ENCODE data around the gene COPG1. TPM values are rescaled to one million over a fixed set of nuclear protein-coding genes. Genes with fewer than 3 reads are reported as not detected.
A peak's percentile ranks its signal among the peaks of the same experiment; 100 is the strongest.
"Not testable (repeated sequence)": the region's sequence is repeated elsewhere in the genome, so short reads cannot be mapped to it uniquely, and the experiment has no call there.

Gene COPG1
- total RNA-seq, 4 donors from 2014 or later = 77.1 to 95.3 (median 88.6) TPM

GRCh38 chr3:129245641-129246306 is 3.6 kb upstream of the COPG1 start:
- not testable (repeated sequence) for H3K4me3 ChIP-seq, H3K27me3 ChIP-seq, H3K9me3 ChIP-seq, H3K36me3 ChIP-seq
- TF ChIP-seq CTCF (IDR thresholded peaks at IDR 0.05) = peak; percentile 89 to 98
- DNase-seq (ENCODE audit: low spot score in 2 of 2) = peak; percentile 91
- peak overlapping the region; percentile 60 for H3K27ac ChIP-seq
- 17% methylated on average over 11 of the region's 11 CpGs for WGBS
- peaks cover 39% of the 10 kb centered on the region for H3K4me1 ChIP-seq

DNA sequence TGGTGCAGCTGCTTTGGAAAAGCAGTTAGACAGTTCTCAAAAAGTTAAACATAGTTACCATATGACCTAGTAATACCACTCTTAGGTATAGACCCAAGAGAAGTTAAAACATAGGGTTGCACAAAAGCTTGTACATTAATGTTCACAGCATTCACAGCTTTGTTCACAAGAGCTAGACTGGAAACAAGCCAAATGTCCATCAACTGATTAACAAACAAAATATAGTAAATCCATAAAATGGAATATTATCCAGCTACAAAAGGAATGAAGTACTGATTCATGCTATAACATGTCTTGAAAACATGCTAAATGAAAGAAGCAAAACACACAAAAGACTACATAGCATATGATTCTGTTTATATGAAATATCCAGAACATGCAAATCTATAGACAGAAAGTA is 2.8 kb upstream of the COPG1 start:
- Histone ChIP-seq H3K4me3 (no peak overlapping the region), H3K4me1 (peaks cover 38% of the 10 kb centered on the region), H3K27ac (no peak overlapping the region), H3K36me3 (no peaks in the 10 kb centered on the region), H3K27me3 (no peaks in the 10 kb centered on the region), H3K9me3 (no peaks in the 10 kb centered on the region)
- no peak for DNase-seq (ENCODE audit: low spot score in 2 of 2)
- TF ChIP-seq EP300 (IDR thresholded peaks at IDR 0.05) = no peak
- no peak for TF ChIP-seq CTCF (IDR thresholded peaks at IDR 0.05)
- no peak for TF ChIP-seq POLR2AphosphoS5 (IDR thresholded peaks at IDR 0.05)
- no peak for TF ChIP-seq POLR2A (IDR thresholded peaks at IDR 0.05)

DNA sequence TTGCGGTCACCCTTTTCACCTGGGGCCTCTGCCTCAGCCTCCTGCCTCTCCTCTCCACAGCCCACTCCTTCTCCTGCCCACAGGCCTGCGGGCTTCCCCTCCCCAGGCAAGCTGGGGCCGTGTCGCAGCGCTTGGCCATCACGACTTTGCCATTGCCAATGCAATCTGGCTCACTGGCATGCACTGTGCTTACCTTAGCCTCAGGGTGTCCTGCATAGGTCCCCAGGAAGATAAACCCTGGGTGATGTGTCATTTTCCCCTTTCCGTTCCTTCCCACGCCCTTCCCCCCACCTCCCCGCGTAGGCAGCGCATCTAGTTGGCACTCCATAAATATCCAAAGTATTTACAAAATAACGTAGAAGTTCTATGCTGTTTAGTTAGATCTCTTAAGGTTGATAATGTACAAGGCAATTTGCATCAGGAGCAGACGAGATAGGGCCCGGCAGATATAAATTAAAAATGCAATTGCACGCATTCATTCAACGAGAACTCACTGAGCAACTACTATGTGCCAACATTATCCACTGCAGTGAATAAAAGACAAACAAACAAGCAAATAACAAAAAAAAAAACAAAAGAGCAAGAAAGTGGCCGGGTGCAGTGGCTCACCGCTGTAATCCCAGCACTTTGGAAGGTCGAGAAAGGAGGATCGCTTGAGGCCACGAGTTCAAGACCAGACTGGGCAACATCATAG is 973 bp upstream of the COPG1 start:
- Histone ChIP-seq H3K36me3 (peaks cover 15% of the 10 kb centered on the region), H3K4me1 (peaks cover 46% of the 10 kb centered on the region), H3K4me3 (peak overlapping the region; percentile 83), H3K27me3 (no peaks in the 10 kb centered on the region), H3K9me3 (no peaks in the 10 kb centered on the region), H3K27ac (peak overlapping the region; percentile 88)
- DNase-seq (ENCODE audit: low spot score in 2 of 2) = no peak
- TF ChIP-seq POLR2A (IDR thresholded peaks at IDR 0.05) (no peak), POLR2AphosphoS5 (IDR thresholded peaks at IDR 0.05) (no peak), CTCF (IDR thresholded peaks at IDR 0.05) (no peak), EP300 (IDR thresholded peaks at IDR 0.05) (no peak)
- whole genome bisulfite sequencing = 31% methylated on average over 21 of the region's 21 CpGs

- H3K27me3 ChIP-seq = no peaks in the 10 kb centered on the region
- 91% methylated on average over 4 of the region's 4 CpGs for WGBS
- no peak for DNase-seq (ENCODE audit: low spot score in 2 of 2)
- peaks cover 58% of the 10 kb centered on the region for H3K36me3 ChIP-seq
- H3K9me3 ChIP-seq = no peaks in the 10 kb centered on the region
- H3K4me1 ChIP-seq = peaks cover 33% of the 10 kb centered on the region
- no peak overlapping the region for H3K4me3 ChIP-seq
- no peak overlapping the region for H3K27ac ChIP-seq
- TF ChIP-seq POLR2AphosphoS5 (IDR thresholded peaks at IDR 0.05) = no peak
- no peak for TF ChIP-seq POLR2A (IDR thresholded peaks at IDR 0.05)
- TF ChIP-seq CTCF (IDR thresholded peaks at IDR 0.05) = no peak
- no peak for TF ChIP-seq EP300 (IDR thresholded peaks at IDR 0.05)
Measured at GRCh38 chr3:129252748-129253147, 3.3 kb downstream of the COPG1 start.

GRCh38 chr3:129254536-129255230 is 5.3 kb downstream of the COPG1 start:
- H3K9me3 ChIP-seq = no peaks in the 10 kb centered on the region
- 87% methylated on average over 9 of the region's 12 CpGs for WGBS
- H3K27ac ChIP-seq = no peak overlapping the region
- H3K4me1 ChIP-seq = peaks cover 20% of the 10 kb centered on the region
- peaks cover 76% of the 10 kb centered on the region for H3K36me3 ChIP-seq
- H3K27me3 ChIP-seq = no peaks in the 10 kb centered on the region
- H3K4me3 ChIP-seq = no peak overlapping the region
- no peak for TF ChIP-seq POLR2AphosphoS5 (IDR thresholded peaks at IDR 0.05)
- TF ChIP-seq EP300 (IDR thresholded peaks at IDR 0.05) = no peak
- no peak for TF ChIP-seq POLR2A (IDR thresholded peaks at IDR 0.05)
- TF ChIP-seq CTCF (IDR thresholded peaks at IDR 0.05) = no peak
- DNase-seq (ENCODE audit: low spot score in 2 of 2) = no peak
